GM10266 (cell line): Measurements from ENCODE around the gene ADGRG4.

Experiments
- DNase-seq: peaks from one replicate; pipeline ENCODE4 v3.0.0; 2012; ENCODE audit errors: extremely low spot score
- CTCF ChIP-seq: IDR thresholded peaks from 2 replicates; pipeline ENCODE4 v1.5.1; 2012; ENCODE audit warnings: mild to moderate bottlenecking, low read depth; ENCODE audit not compliant: control insufficient read depth, insufficient read depth; ENCODE audit errors: missing control alignments

The ADGRG4 gene

DNA sequence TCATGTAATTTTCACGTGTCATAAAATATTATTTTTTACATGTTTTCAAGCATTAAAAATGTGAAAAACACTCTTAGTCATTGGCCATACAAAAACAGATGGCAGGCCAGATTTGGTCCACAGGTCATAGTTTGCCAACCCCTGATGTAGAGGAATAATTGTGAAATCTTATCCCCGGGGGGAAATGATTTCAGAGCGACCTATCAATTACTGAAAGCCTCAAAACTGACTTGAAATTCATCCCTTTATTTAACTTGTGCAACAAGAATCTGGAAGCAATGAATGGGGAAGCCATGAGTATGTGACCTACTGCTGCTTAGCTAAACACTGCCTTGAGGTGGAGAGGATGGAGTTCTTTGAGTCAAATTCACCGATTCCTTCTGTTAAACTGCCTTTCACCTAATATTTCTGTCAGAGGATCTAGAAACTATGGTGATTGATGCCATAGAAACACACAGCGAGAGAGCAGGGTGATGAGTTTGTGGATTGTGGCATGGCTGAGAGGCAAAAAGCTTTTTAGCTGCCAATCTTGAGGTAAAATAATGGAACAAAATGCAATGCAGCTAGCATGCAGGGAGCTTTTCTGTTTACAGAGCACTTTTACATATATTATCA is 156.6 kb downstream of the ADGRG4 start:
- no peak for TF ChIP-seq CTCF
- DNase-seq = no peak

DNA sequence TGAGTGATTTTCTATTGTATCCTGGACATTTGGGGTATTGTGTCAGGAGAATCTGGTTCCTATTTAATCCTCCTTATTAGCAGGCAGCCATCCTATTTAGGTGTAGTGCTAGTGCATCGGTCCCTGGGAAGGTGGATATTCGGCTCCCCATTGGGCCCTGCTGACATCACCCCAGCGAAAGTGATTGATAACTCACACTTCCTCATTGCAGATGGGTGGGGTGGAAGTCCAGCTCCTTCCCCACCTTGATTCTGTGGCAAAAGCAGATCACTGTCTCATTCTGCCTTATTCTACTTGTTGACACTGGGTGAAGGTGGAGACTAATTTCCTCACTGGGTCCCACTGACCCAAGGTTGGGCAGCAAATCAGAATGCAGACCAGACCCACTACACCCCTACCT is 163.8 kb downstream of the ADGRG4 start:
- DNase-seq = no peak
- no peak for TF ChIP-seq CTCF
